Measurements from ENCODE around the gene ZFR.
"Not testable (repeated sequence)": the region's sequence is repeated elsewhere in the genome, so short reads cannot be mapped to it uniquely, and the experiment has no call there.

The ZFR gene

DNA sequence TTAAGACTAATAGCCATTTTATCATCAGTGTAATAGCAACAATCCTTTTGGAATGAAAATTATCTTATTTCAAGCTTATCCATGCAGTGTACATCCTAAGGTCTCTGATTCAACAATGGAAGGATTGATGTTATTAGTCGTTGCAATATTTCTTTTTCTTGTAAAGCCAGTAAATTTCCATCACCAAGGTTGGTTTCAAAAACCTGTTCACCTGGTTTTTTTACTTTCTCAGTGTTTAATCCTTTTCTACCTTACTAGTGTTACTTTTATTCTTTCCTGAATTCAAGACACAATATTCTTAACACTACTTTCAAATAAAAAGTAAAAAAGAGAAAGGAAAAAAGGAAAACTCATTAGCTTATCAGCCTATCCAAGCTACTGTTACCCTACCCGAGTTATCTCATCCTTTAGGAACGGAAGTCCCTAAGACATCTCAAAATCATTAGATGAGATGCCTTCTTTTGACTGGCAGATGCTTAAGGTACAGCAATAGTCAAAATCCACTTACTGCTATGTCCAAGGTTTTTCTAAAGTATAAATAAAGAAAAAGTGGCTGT is 5.4 kb downstream of the ZFR start:
- Mint-ChIP-seq H3K36me3 (peaks cover 2% of the 10 kb centered on the region), H3K4me1 (ENCODE audit: low read depth) (peaks cover 68% of the 10 kb centered on the region), H3K4me3 (no peak overlapping the region), H3K27me3 (no peaks in the 10 kb centered on the region), H3K27ac (no peak overlapping the region), H3K9me3 (ENCODE audit: low read depth) (no peaks in the 10 kb centered on the region)

DNA sequence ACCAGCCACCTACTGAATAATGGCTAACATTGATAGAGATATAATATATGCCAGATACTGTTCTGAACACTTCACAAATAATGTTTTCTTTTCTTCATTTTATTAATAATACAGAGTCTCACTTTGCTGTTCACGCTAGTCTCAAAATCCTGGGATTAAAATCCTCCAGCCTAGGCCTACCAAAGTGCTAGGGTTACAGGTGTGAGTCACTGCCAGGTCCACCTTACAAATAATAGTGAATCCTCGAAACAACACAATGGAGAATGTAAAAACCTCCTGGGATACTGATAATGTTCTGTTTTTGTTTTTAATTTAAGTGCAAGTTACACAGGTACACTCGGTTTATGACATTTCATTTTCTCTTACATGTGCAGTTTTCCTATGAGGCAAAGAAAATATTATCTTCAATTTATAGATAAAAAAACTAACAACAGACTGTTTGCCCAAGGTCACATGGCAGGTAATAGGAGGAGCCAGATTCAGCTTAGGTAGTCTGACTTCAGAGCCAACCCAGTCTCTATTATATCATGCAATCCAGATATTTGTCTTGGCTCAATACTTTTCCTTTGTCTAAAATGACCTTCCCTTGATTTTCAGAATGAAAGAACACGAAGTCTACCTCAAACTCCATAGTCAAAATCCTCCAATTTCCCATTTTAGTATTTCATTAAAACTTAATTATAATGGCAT is 7.8 kb downstream of the ZFR start:
- Mint-ChIP-seq H3K9me3 (ENCODE audit: low read depth) (no peaks in the 10 kb centered on the region), H3K27ac (no peak overlapping the region), H3K27me3 (no peaks in the 10 kb centered on the region), H3K4me1 (ENCODE audit: low read depth) (peaks cover 73% of the 10 kb centered on the region), H3K4me3 (no peak overlapping the region), H3K36me3 (peaks cover 2% of the 10 kb centered on the region)

DNA sequence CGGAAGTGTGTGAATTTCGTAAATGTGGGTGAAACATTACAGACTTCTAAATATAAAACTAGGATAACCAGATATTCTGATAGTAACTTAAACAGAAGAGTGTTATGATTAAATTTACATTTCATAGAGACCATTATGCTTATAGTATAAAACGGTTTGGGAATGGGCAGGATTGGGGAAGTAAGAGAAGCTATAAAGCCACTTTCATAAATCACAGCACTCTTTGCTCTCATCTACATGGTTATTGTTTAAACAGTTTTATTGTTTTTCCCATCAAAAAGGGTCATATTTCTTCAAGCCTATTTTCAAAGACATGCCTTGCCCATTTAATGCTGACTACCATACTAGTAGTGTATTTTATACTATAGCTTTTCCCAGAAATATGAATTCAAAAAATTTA is 9.2 kb downstream of the ZFR start:
- no peak overlapping the region for H3K27ac Mint-ChIP-seq
- no peaks in the 10 kb centered on the region for H3K9me3 Mint-ChIP-seq (ENCODE audit: low read depth)
- peaks cover 77% of the 10 kb centered on the region for H3K4me1 Mint-ChIP-seq (ENCODE audit: low read depth)
- no peak overlapping the region for H3K4me3 Mint-ChIP-seq
- peaks cover 2% of the 10 kb centered on the region for H3K36me3 Mint-ChIP-seq
- H3K27me3 Mint-ChIP-seq, result no peaks in the 10 kb centered on the region

DNA sequence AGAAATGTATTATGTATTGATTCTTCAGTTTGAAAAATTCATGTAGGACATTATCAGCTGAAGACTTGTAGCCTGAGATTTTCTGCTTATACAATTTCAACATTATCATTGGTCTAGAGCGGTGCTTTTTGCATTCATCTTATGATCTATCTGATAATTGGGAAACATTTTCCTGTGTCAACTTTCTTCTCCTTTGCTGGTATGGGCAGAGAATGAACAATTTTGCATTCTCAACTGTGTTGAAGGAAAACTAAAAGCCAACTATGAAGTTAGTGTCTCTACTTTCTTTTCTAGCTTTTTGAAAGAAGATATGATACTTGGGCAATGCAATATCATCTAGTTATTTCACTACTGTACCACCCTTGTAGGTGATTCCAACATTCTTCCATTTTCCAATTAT is 10.3 kb downstream of the ZFR start:
- peak overlapping the region; percentile 28 for H3K27ac Mint-ChIP-seq
- no peaks in the 10 kb centered on the region for H3K9me3 Mint-ChIP-seq (ENCODE audit: low read depth)
- no peak overlapping the region for H3K4me3 Mint-ChIP-seq
- no peaks in the 10 kb centered on the region for H3K27me3 Mint-ChIP-seq
- peaks cover 5% of the 10 kb centered on the region for H3K36me3 Mint-ChIP-seq
- H3K4me1 Mint-ChIP-seq (ENCODE audit: low read depth), result peaks cover 78% of the 10 kb centered on the region

DNA sequence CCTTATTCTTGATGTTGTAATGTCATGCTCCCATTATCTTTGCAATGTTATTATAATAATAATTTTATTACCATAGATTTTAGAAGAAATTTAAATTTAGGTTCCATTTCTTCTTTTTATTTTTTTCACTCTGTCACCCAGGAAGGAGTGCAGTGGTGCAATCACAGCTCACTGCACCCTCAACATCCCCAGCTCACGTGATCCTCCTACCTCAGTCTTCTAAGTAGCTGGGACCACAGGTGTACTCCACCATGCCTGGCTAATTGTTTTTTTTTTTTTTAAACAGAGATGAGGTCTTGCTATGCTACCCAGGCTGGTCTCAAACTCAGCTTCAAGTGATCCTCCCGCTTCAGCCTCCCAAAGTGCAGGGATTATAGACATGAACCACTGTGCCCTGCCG is 11.9 kb downstream of the ZFR start:
- H3K4me1 Mint-ChIP-seq (ENCODE audit: low read depth), result peaks cover 74% of the 10 kb centered on the region
- H3K27ac Mint-ChIP-seq, result no peak overlapping the region
- no peaks in the 10 kb centered on the region for H3K27me3 Mint-ChIP-seq
- peaks cover 12% of the 10 kb centered on the region for H3K36me3 Mint-ChIP-seq
- no peak overlapping the region for H3K4me3 Mint-ChIP-seq
- H3K9me3 Mint-ChIP-seq (ENCODE audit: low read depth), result peaks cover 1% of the 10 kb centered on the region

DNA sequence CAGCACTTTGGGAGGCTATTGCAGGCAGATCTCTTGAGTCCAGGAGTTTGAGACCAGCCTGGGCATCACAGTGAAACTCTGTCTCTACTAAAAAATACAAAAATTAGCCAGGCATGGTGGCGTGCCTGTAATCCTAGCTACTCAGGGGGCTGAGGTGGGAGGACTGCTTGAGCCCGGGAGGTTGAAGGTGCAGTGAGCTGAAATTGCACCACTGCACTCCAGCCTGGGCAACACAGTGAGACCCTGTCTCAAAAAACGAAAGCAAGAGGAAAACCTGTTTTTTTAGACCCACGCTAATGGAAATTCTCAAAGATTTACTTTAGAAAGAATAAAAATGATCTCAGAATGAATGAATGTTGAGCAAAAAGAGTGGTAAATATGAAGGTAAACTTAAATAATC is 13.7 kb downstream of the ZFR start:
- H3K4me3 Mint-ChIP-seq; H3K27me3 Mint-ChIP-seq; H3K9me3 Mint-ChIP-seq (ENCODE audit: low read depth): not testable (repeated sequence)
- Mint-ChIP-seq H3K4me1 (ENCODE audit: low read depth) (peaks cover 73% of the 10 kb centered on the region), H3K36me3 (peaks cover 26% of the 10 kb centered on the region), H3K27ac (peak overlapping the region; percentile 64)

DNA sequence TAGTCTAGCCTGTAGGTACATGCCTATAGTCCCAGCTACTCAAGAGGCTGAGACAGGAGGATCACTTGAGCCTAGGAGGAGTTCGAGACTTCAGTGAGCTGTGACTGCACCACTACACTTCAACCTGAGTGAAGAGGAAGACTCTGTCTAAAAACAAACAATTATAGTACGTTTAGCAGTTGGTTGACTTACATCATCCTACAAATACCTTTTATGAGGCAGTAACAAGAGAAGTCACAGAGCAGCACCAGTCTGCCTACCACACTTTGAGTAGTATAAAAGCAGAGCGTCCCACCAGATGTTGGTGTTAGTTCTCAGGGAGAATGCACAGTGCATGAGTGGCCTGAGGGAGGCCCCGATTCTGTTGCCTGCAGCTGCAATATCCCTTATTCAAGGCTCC is 16.1 kb downstream of the ZFR start:
- H3K27ac Mint-ChIP-seq, result no peak overlapping the region
- no peak overlapping the region for H3K4me3 Mint-ChIP-seq
- H3K36me3 Mint-ChIP-seq, result peaks cover 28% of the 10 kb centered on the region
- peaks cover 64% of the 10 kb centered on the region for H3K4me1 Mint-ChIP-seq (ENCODE audit: low read depth)
- peaks cover 8% of the 10 kb centered on the region for H3K9me3 Mint-ChIP-seq (ENCODE audit: low read depth)
- no peaks in the 10 kb centered on the region for H3K27me3 Mint-ChIP-seq

DNA sequence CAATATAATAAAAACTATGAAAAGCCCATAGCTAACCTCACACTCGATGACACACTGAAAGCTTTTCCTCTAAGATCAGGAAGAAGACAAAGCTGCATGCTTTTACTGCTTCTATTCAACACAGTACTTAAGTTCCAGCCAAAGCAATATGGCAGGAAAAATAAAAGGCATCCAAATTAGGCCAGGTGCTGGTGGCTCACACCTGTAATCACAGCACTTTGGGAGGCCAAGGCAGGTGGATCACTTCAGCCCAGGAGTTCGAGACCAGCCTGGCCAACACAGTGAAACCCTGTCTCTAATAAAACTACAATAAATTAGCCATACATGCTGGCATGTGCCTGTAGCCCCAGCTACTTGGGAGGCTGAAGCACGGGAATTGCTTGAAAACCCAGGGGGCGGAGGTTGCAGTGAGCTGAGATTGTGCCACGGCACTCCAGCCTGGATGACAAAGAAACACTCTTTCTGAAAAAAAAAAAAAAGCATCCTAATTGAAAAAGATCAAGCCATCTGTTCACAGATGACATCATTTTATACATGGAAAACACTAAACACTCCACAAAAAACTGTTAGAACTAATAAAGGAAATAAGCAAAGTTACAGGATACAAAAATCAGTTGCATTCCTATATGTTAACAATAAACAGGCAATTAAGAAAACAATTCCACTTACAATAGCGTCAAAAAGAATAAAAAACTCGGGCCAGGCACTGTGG is 17.9 kb downstream of the ZFR start:
- H3K27me3 Mint-ChIP-seq, result no peaks in the 10 kb centered on the region
- H3K4me3 Mint-ChIP-seq, result no peak overlapping the region
- no peak overlapping the region for H3K27ac Mint-ChIP-seq
- peaks cover 63% of the 10 kb centered on the region for H3K4me1 Mint-ChIP-seq (ENCODE audit: low read depth)
- peaks cover 28% of the 10 kb centered on the region for H3K36me3 Mint-ChIP-seq
- peaks cover 8% of the 10 kb centered on the region for H3K9me3 Mint-ChIP-seq (ENCODE audit: low read depth)

DNA sequence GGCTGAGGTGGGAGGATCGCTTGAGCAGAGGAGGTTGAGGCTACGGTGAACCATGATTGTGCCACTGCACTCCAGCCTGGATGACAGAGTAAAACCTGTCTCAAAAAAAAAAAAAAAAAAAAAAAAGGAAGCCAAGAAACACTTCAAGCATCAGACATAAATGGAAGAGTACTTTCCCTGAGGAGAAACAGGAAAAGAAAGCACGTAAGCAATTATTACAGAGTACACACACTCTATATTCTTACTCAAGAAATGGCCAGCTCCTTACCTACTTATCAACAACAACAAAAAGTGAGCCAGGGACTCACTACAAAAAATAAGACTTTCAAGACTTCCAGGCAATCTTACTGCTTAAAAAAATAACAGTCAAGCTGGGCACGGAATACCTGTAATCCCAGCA is 21.8 kb downstream of the ZFR start:
- H3K4me1 Mint-ChIP-seq (ENCODE audit: low read depth), result peaks cover 47% of the 10 kb centered on the region
- no peak overlapping the region for H3K27ac Mint-ChIP-seq
- H3K36me3 Mint-ChIP-seq, result peaks cover 19% of the 10 kb centered on the region
- H3K9me3 Mint-ChIP-seq (ENCODE audit: low read depth), result peaks cover 7% of the 10 kb centered on the region
- H3K27me3 Mint-ChIP-seq, result no peaks in the 10 kb centered on the region
- no peak overlapping the region for H3K4me3 Mint-ChIP-seq

DNA sequence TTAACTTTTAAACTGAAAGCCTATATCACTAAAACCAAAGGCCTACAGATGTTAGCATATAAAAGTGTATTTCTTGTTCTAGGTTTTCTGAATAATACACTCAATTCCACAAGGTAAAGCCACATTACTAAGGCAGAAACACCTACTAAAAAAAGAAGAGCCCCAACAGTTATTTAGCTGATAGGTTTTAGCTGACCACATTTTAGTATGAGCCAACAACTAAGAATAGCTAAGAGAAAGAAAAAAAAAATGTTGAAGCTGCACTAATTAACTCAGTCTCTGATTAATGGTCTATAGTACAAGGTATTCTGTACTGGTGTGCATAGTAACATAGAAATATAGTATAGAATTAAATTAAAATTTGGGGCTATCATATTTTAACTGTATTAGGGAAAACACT is 23.5 kb downstream of the ZFR start:
- H3K4me1 Mint-ChIP-seq (ENCODE audit: low read depth), result peaks cover 42% of the 10 kb centered on the region
- no peak overlapping the region for H3K4me3 Mint-ChIP-seq
- no peaks in the 10 kb centered on the region for H3K27me3 Mint-ChIP-seq
- H3K9me3 Mint-ChIP-seq (ENCODE audit: low read depth), result no peaks in the 10 kb centered on the region
- peaks cover 12% of the 10 kb centered on the region for H3K36me3 Mint-ChIP-seq
- no peak overlapping the region for H3K27ac Mint-ChIP-seq

DNA sequence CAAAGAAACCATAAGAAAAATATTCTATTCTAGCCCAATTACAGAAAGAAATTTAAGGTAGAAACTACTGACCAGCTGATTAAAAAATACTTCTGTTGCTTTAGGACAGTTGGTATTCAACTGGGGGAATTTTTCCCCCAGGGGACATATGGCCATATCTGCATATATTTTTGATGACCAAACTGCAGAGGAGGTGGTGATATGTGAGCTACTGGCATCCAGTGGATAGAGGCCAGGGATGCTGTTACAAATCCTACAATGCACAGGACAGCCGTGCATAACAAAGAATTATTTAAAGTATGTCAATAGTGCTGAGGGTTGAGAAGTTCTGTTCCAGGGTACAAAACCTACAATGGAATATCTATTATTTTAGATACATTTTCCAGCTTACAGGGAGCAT is 24.0 kb downstream of the ZFR start:
- Mint-ChIP-seq H3K4me1 (ENCODE audit: low read depth) (peaks cover 41% of the 10 kb centered on the region), H3K36me3 (peaks cover 11% of the 10 kb centered on the region)

DNA sequence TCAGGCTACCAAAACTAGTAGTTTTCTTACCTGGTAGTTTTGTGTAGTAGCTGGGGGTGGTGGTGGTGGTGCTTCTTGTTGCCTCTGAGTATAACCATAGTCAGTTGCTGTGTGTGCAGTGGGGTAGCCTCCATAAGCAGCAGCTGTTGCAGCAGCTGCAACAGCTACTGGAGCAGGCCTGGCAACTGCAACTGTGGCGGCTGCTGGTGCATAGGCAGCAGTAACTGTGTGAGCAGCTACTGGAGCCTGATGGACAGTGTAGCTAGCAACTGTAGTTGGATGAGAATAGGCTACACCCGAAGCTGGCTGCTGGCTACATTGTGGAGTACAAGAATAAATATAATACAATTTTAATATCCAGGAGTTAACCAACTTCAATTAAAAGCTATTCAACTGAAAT is 24.7 kb downstream of the ZFR start:
- H3K4me3 Mint-ChIP-seq, result no peak overlapping the region
- no peak overlapping the region for H3K27ac Mint-ChIP-seq
- H3K27me3 Mint-ChIP-seq, result no peaks in the 10 kb centered on the region
- peaks cover 39% of the 10 kb centered on the region for H3K4me1 Mint-ChIP-seq (ENCODE audit: low read depth)
- peaks cover 13% of the 10 kb centered on the region for H3K36me3 Mint-ChIP-seq
- H3K9me3 Mint-ChIP-seq (ENCODE audit: low read depth), result no peaks in the 10 kb centered on the region

More for the DNA sequence above, 24.0 kb downstream of the ZFR start:
- no peak overlapping the region for H3K4me3 Mint-ChIP-seq
- no peaks in the 10 kb centered on the region for H3K9me3 Mint-ChIP-seq (ENCODE audit: low read depth)
- H3K27ac Mint-ChIP-seq, result peak overlapping the region; percentile 34
- no peaks in the 10 kb centered on the region for H3K27me3 Mint-ChIP-seq

DNA sequence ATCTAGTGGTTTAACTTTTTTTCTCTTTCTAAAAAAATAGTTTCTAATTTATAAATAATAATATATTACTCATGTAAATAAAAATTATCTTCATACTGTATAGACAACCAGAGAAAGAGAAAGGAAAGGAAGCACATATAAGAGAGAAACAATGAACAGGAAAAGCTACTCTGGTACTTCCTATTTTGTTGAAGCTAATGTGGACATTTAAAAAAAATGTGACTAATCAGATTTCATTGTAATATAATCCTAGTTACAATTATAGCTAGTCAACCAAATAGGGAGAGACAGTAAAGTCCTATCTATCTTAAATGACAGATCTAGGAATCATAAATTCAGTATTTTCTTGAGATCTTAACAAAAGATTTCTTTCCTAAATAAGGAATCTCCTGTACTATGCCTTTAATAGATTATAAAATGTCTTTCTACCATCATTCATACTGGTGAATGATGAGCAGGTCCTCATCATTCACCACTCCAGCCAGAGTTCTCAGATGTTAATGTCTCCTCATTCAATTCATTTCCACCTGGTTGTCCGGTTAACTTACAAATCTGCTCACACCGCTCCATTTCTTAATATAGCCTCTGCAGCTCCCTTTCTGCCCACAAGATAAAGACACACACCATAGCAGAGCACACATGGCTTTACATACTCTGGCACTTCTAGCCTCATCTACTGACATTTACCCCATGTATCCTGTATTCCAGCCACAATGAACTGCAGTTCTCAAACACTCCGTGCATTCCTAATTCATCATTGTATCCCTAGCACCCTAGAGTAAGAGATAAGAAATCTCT is 30.9 kb downstream of the ZFR start:
- Mint-ChIP-seq H3K27ac (peak overlapping the region; percentile 70), H3K27me3 (no peaks in the 10 kb centered on the region), H3K9me3 (ENCODE audit: low read depth) (no peaks in the 10 kb centered on the region), H3K4me1 (ENCODE audit: low read depth) (peaks cover 9% of the 10 kb centered on the region), H3K36me3 (peaks cover 16% of the 10 kb centered on the region), H3K4me3 (no peak overlapping the region)

DNA sequence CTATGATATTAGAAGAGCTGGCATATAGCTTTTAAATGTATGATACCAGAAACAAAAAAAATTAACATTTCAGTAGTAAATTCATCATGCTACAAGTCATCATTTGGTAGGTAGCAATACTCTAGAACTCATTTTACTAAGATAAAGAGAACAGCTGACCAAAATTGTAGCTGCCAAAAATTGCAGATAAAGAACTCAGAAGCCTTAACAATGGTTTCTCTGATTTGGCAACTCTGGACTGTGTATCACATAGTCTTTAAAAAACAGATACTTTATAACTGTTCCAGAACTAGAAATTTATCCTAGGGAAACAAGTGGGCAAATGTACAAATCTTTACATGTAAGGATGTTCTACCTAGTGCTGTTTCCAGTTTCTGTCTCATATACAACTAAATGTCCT is 33.9 kb downstream of the ZFR start:
- Mint-ChIP-seq H3K9me3 (ENCODE audit: low read depth) (no peaks in the 10 kb centered on the region), H3K4me1 (ENCODE audit: low read depth) (peaks cover 6% of the 10 kb centered on the region), H3K4me3 (no peak overlapping the region), H3K36me3 (peaks cover 13% of the 10 kb centered on the region), H3K27me3 (no peaks in the 10 kb centered on the region), H3K27ac (no peak overlapping the region)

DNA sequence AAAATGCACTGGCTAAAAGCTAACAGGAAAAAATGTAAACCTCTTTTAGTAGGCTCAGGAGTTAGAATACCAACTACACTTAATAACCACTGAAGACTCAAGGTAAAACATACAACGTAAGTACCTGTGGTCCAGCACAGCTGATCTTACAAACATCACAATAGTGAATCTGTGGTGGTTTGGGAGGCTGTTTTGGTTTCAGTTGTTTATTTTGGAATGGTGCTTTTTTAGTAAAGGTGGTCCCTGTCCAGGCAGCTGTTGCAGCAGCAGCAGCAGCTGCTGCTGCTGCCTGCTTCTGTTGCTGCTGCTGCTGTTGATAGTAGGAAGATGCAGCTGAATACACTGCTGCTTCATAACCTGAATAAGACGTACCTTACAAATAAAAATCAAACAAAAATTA is 37.9 kb downstream of the ZFR start:
- Mint-ChIP-seq H3K4me1 (ENCODE audit: low read depth) (no peaks in the 10 kb centered on the region), H3K27me3 (no peaks in the 10 kb centered on the region), H3K4me3 (no peak overlapping the region), H3K27ac (no peak overlapping the region), H3K9me3 (ENCODE audit: low read depth) (no peaks in the 10 kb centered on the region), H3K36me3 (peaks cover 12% of the 10 kb centered on the region)
